Colonic mucosa (tissue), 4 donors: ENCODE measurements around the gene ATXN10. TPM values are rescaled to one million over a fixed set of nuclear protein-coding genes. Genes with fewer than 3 reads are reported as not detected.

ENCODE experiments used
- DNase-seq: peaks from one replicate; pipeline ENCODE4 v3.0.0-alpha.2; 2020
- H3K27ac ChIP-seq: fragments of 200-600 bp; one replicate; pipeline ENCODE4 v1.8.0; 2021
- H3K27me3 ChIP-seq: fragments of 200-600 bp; one replicate; pipeline ENCODE4 v1.8.0; 2021
- H3K36me3 ChIP-seq: fragments of 200-600 bp; one replicate; pipeline ENCODE4 v1.8.0; 2021
- H3K4me1 ChIP-seq: fragments of 200-600 bp; one replicate; pipeline ENCODE4 v1.8.0; 2021; ENCODE audit warnings: mild to moderate bottlenecking
- H3K4me3 ChIP-seq: fragments of 200-600 bp; one replicate; pipeline ENCODE4 v1.8.0; 2021
- H3K9ac ChIP-seq, 2 donors: one replicate each; pipeline ENCODE4 v1.7.0; 2013; ENCODE audit warnings: control low read depth in 2 of 2, low read depth in 2 of 2, low read length in 2 of 2
- H3K9me3 ChIP-seq: fragments of 200-600 bp; one replicate; pipeline ENCODE4 v1.8.0; 2021
- CTCF ChIP-seq: fragments of 200-600 bp; IDR thresholded peaks from one replicate; pipeline ENCODE4 v1.8.0; 2022; ENCODE audit warnings: antibody characterized with exemption, mild to moderate bottlenecking
- intact Hi-C: fragments of 100-400 bp; cut with DNase I; formaldehyde crosslinking; loops from one replicate; pipeline ENCODE4 v1.14.1; 2022
- total RNA-seq, 2 donors: library from RNA; stranded (reverse); fragmentation: NEBNext Ultra II Directional in 1 of 2; extraction: Animal tissue kit (Norgen Biotek cat#: 25700) in 1 of 2; gene quantifications; one replicate each; pipeline ENCODE4 v1.2.1, GENCODE V29; 2021
- donor health status: healthy.
- donor health status: DM: no; HTN: no; CAD: no.
- donor health status: DM: no; HTN: no; CAD: no.

The ATXN10 gene
- total RNA-seq, 2 donors from 2014 or later: 90.5 to 94.9 TPM

- Histone ChIP-seq H3K27ac (no peak overlapping the region), H3K9me3 (no peaks in the 10 kb centered on the region), H3K4me1 (no peaks in the 10 kb centered on the region), H3K36me3 (no peaks in the 10 kb centered on the region), H3K27me3 (no peaks in the 10 kb centered on the region), H3K9ac (no peak overlapping the region), H3K4me3 (no peak overlapping the region)
- DNase-seq: no peak
- intact Hi-C loops: no loop called here
- no peak for TF ChIP-seq CTCF
Observed at GRCh38 chr22:45628515-45628914, 43.1 kb upstream of the ATXN10 start.

GRCh38 chr22:45629469-45630089 lies 42.1 kb upstream of the ATXN10 start:
- Histone ChIP-seq H3K27me3 (no peaks in the 10 kb centered on the region), H3K36me3 (no peaks in the 10 kb centered on the region), H3K27ac (no peak overlapping the region), H3K9me3 (no peaks in the 10 kb centered on the region), H3K4me1 (no peaks in the 10 kb centered on the region), H3K4me3 (no peak overlapping the region), H3K9ac (no peak overlapping the region)
- intact Hi-C loops: no loop called here
- no peak for DNase-seq
- TF ChIP-seq CTCF: no peak

GRCh38 chr22:45630436-45630835 lies 41.2 kb upstream of the ATXN10 start:
- no peaks in the 10 kb centered on the region for H3K36me3 ChIP-seq
- no peaks in the 10 kb centered on the region for H3K4me1 ChIP-seq
- TF ChIP-seq CTCF: no peak
- H3K9ac ChIP-seq: no peak overlapping the region
- no peaks in the 10 kb centered on the region for H3K9me3 ChIP-seq
- intact Hi-C loops: no loop called here
- no peak overlapping the region for H3K27ac ChIP-seq
- H3K27me3 ChIP-seq: no peaks in the 10 kb centered on the region
- no peak for DNase-seq
- H3K4me3 ChIP-seq: no peak overlapping the region

- intact Hi-C loops: no loop called here
- H3K27ac ChIP-seq: no peak overlapping the region
- no peak overlapping the region for H3K9ac ChIP-seq
- TF ChIP-seq CTCF: no peak
- no peak overlapping the region for H3K4me3 ChIP-seq
- H3K36me3 ChIP-seq: no peaks in the 10 kb centered on the region
- H3K9me3 ChIP-seq: no peaks in the 10 kb centered on the region
- H3K4me1 ChIP-seq: no peaks in the 10 kb centered on the region
- DNase-seq: no peak
- no peaks in the 10 kb centered on the region for H3K27me3 ChIP-seq
Observed at GRCh38 chr22:45631140-45631840, 40.3 kb upstream of the ATXN10 start.

GRCh38 chr22:45631841-45632238 lies 39.8 kb upstream of the ATXN10 start:
- H3K36me3 ChIP-seq: no peaks in the 10 kb centered on the region
- no peak overlapping the region for H3K27ac ChIP-seq
- H3K9ac ChIP-seq: no peak overlapping the region
- H3K4me3 ChIP-seq: no peak overlapping the region
- no peaks in the 10 kb centered on the region for H3K4me1 ChIP-seq
- DNase-seq: no peak
- TF ChIP-seq CTCF: no peak
- no peaks in the 10 kb centered on the region for H3K27me3 ChIP-seq
- H3K9me3 ChIP-seq: no peaks in the 10 kb centered on the region
- intact Hi-C loops: no loop called here
